HepG2 (cell line): ENCODE measurements around the gene VAV2. TPM values are rescaled to one million over a fixed set of nuclear protein-coding genes. Genes with fewer than 3 reads are reported as not detected.

Experiments
- ATF2 ChIP-seq: sonication (generic); formaldehyde crosslinking; IDR thresholded peaks from 2 replicates; pipeline ENCODE4 v1.4.0; 2020; ENCODE audit warnings: missing genetic modification reagents
- IRF1 ChIP-seq: sonication (generic); formaldehyde crosslinking; IDR thresholded peaks from 2 replicates; pipeline ENCODE4 v1.4.0; 2020; ENCODE audit warnings: low read depth, mild to moderate bottlenecking, missing genetic modification reagents
- KIAA2018 ChIP-seq: sonication (generic); formaldehyde crosslinking; IDR thresholded peaks from 2 replicates; pipeline ENCODE4 v1.5.0; 2020; ENCODE audit warnings: mild to moderate bottlenecking, missing genetic modification reagents, borderline replicate concordance
- KLF11 ChIP-seq: IDR thresholded peaks from 2 replicates; pipeline ENCODE4 v1.6.1; 2016; ENCODE audit warnings: missing compliant biosample characterization
- RAD21 ChIP-seq: fragments of 450-650 bp; formaldehyde crosslinking; IDR thresholded peaks from 2 replicates; pipeline ENCODE4 v1.5.0; 2020; ENCODE audit warnings: mild to moderate bottlenecking
- RBM22 ChIP-seq: fragments of 200-400 bp; formaldehyde crosslinking; optimal IDR thresholded peaks from 2 replicates; pipeline ENCODE3; 2017; ENCODE audit warnings: mild to moderate bottlenecking, low read length, moderate library complexity
- REL ChIP-seq: sonication (generic); formaldehyde crosslinking; conservative IDR thresholded peaks from 2 replicates; pipeline ENCODE4 v1.8.0; 2022; ENCODE audit warnings: mild to moderate bottlenecking, missing genetic modification reagents, moderate library complexity
- SPEN ChIP-seq: sonication (generic); formaldehyde crosslinking; IDR thresholded peaks from 2 replicates; pipeline ENCODE4 v1.5.1; 2020; ENCODE audit warnings: low read depth, mild to moderate bottlenecking, missing genetic modification reagents
- TBX2 ChIP-seq: sonication (generic); formaldehyde crosslinking; IDR thresholded peaks from 2 replicates; pipeline ENCODE4 v1.5.0; 2020; ENCODE audit warnings: missing genetic modification reagents, mild to moderate bottlenecking, borderline replicate concordance
- TBX3 ChIP-seq: fragments of 450-650 bp; IDR thresholded peaks from 2 replicates; pipeline ENCODE4 v1.6.1; 2017; ENCODE audit warnings: antibody characterized with exemption, mild to moderate bottlenecking, inconsistent platforms, borderline replicate concordance
- ZNF326 ChIP-seq: sonication (generic); formaldehyde crosslinking; IDR thresholded peaks from 2 replicates; pipeline ENCODE4 v1.4.0; 2020; ENCODE audit warnings: missing genetic modification reagents, borderline replicate concordance
- ZNF687 ChIP-seq: sonication (generic); formaldehyde crosslinking; IDR thresholded peaks from 2 replicates; pipeline ENCODE4 v1.5.1; 2020; ENCODE audit warnings: mild to moderate bottlenecking, missing genetic modification reagents, moderate library complexity
- ZNF883 ChIP-seq: sonication (generic); formaldehyde crosslinking; IDR thresholded peaks from 2 replicates; pipeline ENCODE4 v1.5.1; 2020; ENCODE audit warnings: mild to moderate bottlenecking, missing genetic modification reagents; ENCODE audit errors: not compliant biosample characterization
- polyA plus RNA-seq, 8 experiments: library from polyadenylated mRNA; depleted of rRNA in 3 of 8; stranded (reverse) in 7 of 8; unstranded in 1 of 8; fragments of >200 nt; fragmentation: Illumina TruSeq in 4 of 8; extraction: Trizol in 4 of 8; gene quantifications; 2 replicates each; pipeline versions ENCODE4 v1.2.1 to v1.2.3, GENCODE V29; 2011 to 2016; ENCODE audit warnings: low read depth in 4 of 8, missing spikeins in 1 of 8, mixed read lengths in 1 of 8; ENCODE audit not compliant: insufficient read depth in 1 of 8
- total RNA-seq, 5 experiments: library from RNA; depleted of rRNA; stranded (reverse); fragments of >200 nt; fragmentation: Illumina TruSeq; extraction: Trizol; gene quantifications; 2 replicates each; pipeline ENCODE4 v1.2.3, GENCODE V29; 2016; ENCODE audit warnings: low read depth in 1 of 5

Gene VAV2
- total and polyA plus RNA-seq, 2 of the 13 experiments (the other 11 are each of a cell fraction or from before 2014, with no cell fraction given), result 22.5 to 22.9 TPM

- TF ChIP-seq ZNF687 (CRISPR knock-in tag), result peak; percentile 73
- no peak for TF ChIP-seq KIAA2018
- no peak for TF ChIP-seq ZNF883 (CRISPR knock-in tag)
- TF ChIP-seq ZNF326, result peak; percentile 85
- no peak for TF ChIP-seq RBM22
- TF ChIP-seq IRF1, result no peak
- TF ChIP-seq KLF11, result no peak
- TF ChIP-seq ATF2 (CRISPR knock-in tag), result peak; percentile 63; the same call in 1 of the 2 replicates
- TF ChIP-seq TBX2, result no peak
- peak; percentile 99 for TF ChIP-seq RAD21
- no peak for TF ChIP-seq SPEN
- no peak for TF ChIP-seq TBX3
- TF ChIP-seq REL (CRISPR knock-in tag), result no peak
Observed at GRCh38 chr9:133994353-133995011, 2.4 kb upstream of the VAV2 start (continued).
